Measurements from ENCODE around the gene UNC13C.

UNC13C gene

DNA sequence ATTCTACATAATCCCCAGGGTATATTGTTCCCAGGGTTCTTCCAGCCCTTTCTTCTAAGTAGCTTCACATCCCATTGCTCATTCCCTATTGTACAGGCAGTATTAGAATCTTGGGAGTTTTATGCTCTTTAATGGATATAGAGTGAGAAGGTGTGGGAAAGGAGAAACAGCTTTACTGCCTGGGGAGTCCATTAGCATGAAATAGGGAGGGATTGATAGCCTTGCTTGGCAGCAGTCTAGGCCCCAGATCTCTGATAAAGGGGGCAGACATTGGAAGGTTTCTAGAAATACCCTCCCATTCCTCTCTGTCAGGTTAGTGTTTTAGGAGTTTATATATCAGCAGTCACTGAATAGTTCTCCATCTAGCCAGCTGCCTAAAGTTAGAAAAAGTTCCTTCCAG, 334.3 kb downstream of the UNC13C start:
- no peak overlapping the region for H3K4me3 ChIP-seq (ENCODE audit: control insufficient read depth, low read depth, low read length)
- TF ChIP-seq CTCF (conservative IDR thresholded peaks at IDR 0.05; ENCODE audit: control insufficient read depth, insufficient read depth, low read depth, low read length), result no peak
- no peak for DNase-seq (ENCODE audit: low read depth)

DNA sequence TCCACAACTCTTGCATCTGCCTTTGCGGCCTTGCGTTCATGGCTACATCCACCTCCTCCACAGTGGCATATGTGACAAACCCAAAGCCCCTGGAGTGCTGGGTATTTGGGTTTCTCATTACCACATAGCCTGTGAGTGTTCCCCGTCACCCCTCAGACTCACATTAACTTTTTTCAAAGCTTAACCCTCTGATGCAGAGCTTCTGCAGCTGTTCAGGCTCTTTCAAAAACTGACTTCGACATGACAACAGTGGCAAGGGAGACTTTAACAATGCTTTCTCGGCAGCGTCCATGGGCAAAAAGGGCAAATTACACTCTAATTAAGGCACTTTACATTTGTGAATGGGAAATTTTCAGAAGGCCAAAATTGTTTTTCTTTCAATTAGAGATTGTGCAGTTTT, 343.2 kb downstream of the UNC13C start:
- no peak for TF ChIP-seq CTCF (conservative IDR thresholded peaks at IDR 0.05; ENCODE audit: control insufficient read depth, insufficient read depth, low read depth, low read length)
- DNase-seq (ENCODE audit: low read depth), result no peak
- H3K4me3 ChIP-seq (ENCODE audit: control insufficient read depth, low read depth, low read length), result no peak overlapping the region

DNA sequence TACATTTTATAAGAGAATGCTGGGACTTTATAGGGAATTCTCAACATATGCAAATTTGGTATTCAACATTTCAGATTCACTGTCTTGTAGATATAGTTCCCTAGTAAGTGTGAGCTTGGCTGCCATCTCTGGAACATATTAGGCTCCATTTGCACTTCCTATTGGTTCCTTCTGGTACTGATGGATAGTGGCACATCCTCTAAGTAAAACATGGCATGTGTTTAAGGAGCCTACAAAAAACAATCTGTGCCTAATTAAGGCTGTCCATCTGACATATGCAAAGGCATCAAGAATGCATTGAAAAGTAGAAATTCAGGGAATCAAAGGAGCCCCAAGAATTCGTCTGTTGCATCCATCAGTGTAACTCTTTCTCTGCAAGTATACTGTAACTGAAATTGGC, 344.1 kb downstream of the UNC13C start:
- DNase-seq (ENCODE audit: low read depth), result no peak
- no peak overlapping the region for H3K4me3 ChIP-seq (ENCODE audit: control insufficient read depth, low read depth, low read length)
- no peak for TF ChIP-seq CTCF (conservative IDR thresholded peaks at IDR 0.05; ENCODE audit: control insufficient read depth, insufficient read depth, low read depth, low read length)

DNA sequence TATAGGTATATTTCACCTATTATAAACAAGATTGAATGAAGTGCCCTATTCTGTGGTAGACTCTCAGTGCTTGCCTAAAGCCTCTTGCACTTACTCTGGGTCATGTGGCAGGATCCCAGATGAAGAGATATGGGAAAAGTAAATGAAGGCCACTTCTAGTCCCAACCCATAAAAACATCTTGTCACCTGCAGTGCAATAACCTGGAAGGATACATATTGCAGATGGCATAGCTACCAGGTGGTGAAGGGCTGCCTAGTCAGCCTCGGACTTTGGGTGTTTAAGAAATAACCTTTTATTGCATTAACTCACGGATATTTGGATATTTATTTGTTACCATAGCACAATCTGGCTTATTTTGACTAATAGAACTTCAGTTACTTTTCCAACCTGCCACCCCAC, 367.1 kb downstream of the UNC13C start:
- no peak overlapping the region for H3K4me3 ChIP-seq (ENCODE audit: control insufficient read depth, low read depth, low read length)
- no peak for DNase-seq (ENCODE audit: low read depth)
- no peak for TF ChIP-seq CTCF (conservative IDR thresholded peaks at IDR 0.05; ENCODE audit: control insufficient read depth, insufficient read depth, low read depth, low read length)

GRCh38 chr15:54345827-54346226, 367.6 kb downstream of the UNC13C start:
- H3K4me3 ChIP-seq (ENCODE audit: control insufficient read depth, low read depth, low read length), result no peak overlapping the region
- no peak for TF ChIP-seq CTCF (conservative IDR thresholded peaks at IDR 0.05; ENCODE audit: control insufficient read depth, insufficient read depth, low read depth, low read length)
- no peak for DNase-seq (ENCODE audit: low read depth)

DNA sequence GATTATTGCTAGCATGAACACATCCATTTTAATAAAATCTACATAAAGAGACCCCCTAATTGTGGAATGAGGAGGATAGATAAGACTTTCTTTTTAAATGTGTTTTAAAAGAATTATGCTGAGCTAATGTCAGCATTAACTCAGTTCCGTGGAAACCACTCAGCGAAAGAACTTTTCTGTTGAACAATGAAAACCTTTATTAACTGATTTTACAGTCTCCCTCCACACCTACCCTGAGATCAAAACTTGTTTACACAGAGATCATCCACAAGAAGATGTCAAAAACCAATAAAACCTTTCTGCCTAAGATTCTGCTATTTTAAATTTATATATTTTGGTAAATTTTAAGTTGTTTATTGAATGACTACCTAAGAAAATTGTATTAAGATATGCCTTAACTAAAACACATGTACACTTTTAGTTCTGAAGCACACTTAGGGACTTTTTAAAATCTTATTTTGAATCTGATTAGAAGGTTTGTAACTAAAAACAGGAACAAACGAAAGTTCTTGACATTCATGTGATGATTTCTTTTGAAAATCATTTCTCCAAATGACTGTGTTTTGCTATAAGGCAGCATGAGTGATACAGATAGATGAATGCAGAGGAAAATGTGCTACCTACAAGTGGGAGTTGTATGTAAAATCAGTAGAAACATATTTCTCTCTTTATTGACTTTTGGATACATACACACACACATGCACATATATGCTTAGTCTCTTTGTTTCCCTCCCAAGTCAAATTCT, 369.0 kb downstream of the UNC13C start:
- DNase-seq (ENCODE audit: low read depth), result no peak

More for the DNA sequence above, 369.0 kb downstream of the UNC13C start:
- H3K4me3 ChIP-seq (ENCODE audit: control insufficient read depth, low read depth, low read length), result no peak overlapping the region
- no peak for TF ChIP-seq CTCF (conservative IDR thresholded peaks at IDR 0.05; ENCODE audit: control insufficient read depth, insufficient read depth, low read depth, low read length)
